Upper lobe of left lung (tissue), 6 donors: Measurements from ENCODE around the gene ITIH5. TPM values are rescaled to one million over a fixed set of nuclear protein-coding genes. Genes with fewer than 3 reads are reported as not detected.
"Not testable (repeated sequence)": the region's sequence is repeated elsewhere in the genome, so short reads cannot be mapped to it uniquely, and the experiment has no call there.

Experiments
- ATAC-seq, 2 donors: fragments of 200-7000 bp; cut with Tn5 transposase; one replicate each; pipeline ENCODE4 v1.9.1; 2022; ENCODE audit warnings: mild to moderate bottlenecking in 2 of 2, moderate library complexity in 2 of 2; ENCODE audit not compliant: low FRiP score in 2 of 2
- DNase-seq, 2 donors: peaks; one replicate each; pipeline ENCODE4 v3.0.0-alpha.2; 2019 to 2020
- H3K27ac ChIP-seq, 4 donors: fragments of 200-600 bp; sonication (generic); one replicate each; pipeline ENCODE4 v1.5.1; 2016 to 2019
- H3K27me3 ChIP-seq, 4 donors: fragments of 200-600 bp; sonication (generic); one replicate each; pipeline ENCODE4 v1.5.1; 2017 to 2019
- H3K36me3 ChIP-seq, 4 donors: fragments of 200-600 bp; sonication (generic); one replicate each; pipeline ENCODE4 v1.5.1; 2016 to 2019
- H3K4me1 ChIP-seq, 4 donors: fragments of 200-600 bp; sonication (generic); one replicate each; pipeline ENCODE4 v1.5.1; 2018 to 2019
- H3K4me3 ChIP-seq, 4 donors: fragments of 200-600 bp; sonication (generic); one replicate each; pipeline ENCODE4 v1.5.1; 2017 to 2019; ENCODE audit warnings: mild to moderate bottlenecking in 2 of 4, moderate library complexity in 1 of 4
- H3K9me3 ChIP-seq, 4 donors: fragments of 200-600 bp; sonication (generic); one replicate each; pipeline ENCODE4 v1.5.1; 2018 to 2019
- CTCF ChIP-seq, 6 experiments: fragments of 450-650 bp in 4 of 6; fragments of 200-600 bp in 2 of 6; sonication (generic) in 2 of 6; IDR thresholded peaks; one replicate each; pipeline ENCODE4 v1.5.1; 2016 to 2019; ENCODE audit warnings: antibody characterized with exemption in 6 of 6
- EP300 ChIP-seq, 4 donors: sonication (generic); formaldehyde crosslinking; IDR thresholded peaks; one replicate each; pipeline ENCODE4 v1.5.1; 2017; ENCODE audit warnings: antibody characterized with exemption in 4 of 4, control low read depth in 2 of 4
- POLR2A ChIP-seq, 4 donors: fragments of 450-650 bp; IDR thresholded peaks; one replicate each; pipeline ENCODE4 v1.5.1; 2016 to 2017; ENCODE audit warnings: antibody characterized with exemption in 4 of 4, mild to moderate bottlenecking in 2 of 4
- POLR2AphosphoS5 ChIP-seq, 2 donors: sonication (generic); formaldehyde crosslinking; IDR thresholded peaks; one replicate each; pipeline ENCODE4 v1.5.1; 2017; ENCODE audit warnings: antibody characterized with exemption in 2 of 2
- WGBS, 2 donors: methylation state at CpG; one replicate each; pipeline ENCODE4 v1.1.5; 2017 to 2018; 5-methylcytosine and 5-hydroxymethylcytosine counted together
- total RNA-seq, 6 donors: library from RNA; depleted of rRNA in 4 of 6; stranded (reverse); fragments of >200 nt in 4 of 6; gene quantifications; one replicate each; pipeline versions ENCODE4 v1.1.0 to v1.2.1, GENCODE V29; 2016 to 2021
- donor health status: DM: no; HTN: no; CAD: no; lungs with moderate emphysema.
- donor health status: DM: no; HTN: yes; CAD: no; lungs with severe emphysema.

Gene ITIH5
- total RNA-seq, 6 donors from 2014 or later: 9.7 to 21.0 (median 11.6) TPM

- no peak overlapping the region for H3K4me3 ChIP-seq
- H3K4me1 ChIP-seq: peaks cover 0 to 19% (median 8%) of the 10 kb centered on the region in 4 donors
- no peak overlapping the region for H3K27ac ChIP-seq
- peaks cover 0 to 8% (median 2%) of the 10 kb centered on the region in 4 donors for H3K27me3 ChIP-seq
- no peaks in the 10 kb centered on the region for H3K36me3 ChIP-seq
- ATAC-seq (peak in 1 of 2 donors; percentile 39), DNase-seq (no peak)
- TF ChIP-seq CTCF (IDR thresholded peaks at IDR 0.05) (no peak), EP300 (IDR thresholded peaks at IDR 0.05) (no peak), POLR2AphosphoS5 (IDR thresholded peaks at IDR 0.05) (no peak), POLR2A (IDR thresholded peaks at IDR 0.05) (no peak)
- 78 to 88% methylated on average over 5 of the region's 5 CpGs for WGBS, 2 donors
- no peaks in the 10 kb centered on the region for H3K9me3 ChIP-seq
Observed at GRCh38 chr10:7662522-7662921, 4.2 kb downstream of the ITIH5 start.

GRCh38 chr10:7659560-7659959, 7.2 kb downstream of the ITIH5 start:
- Histone ChIP-seq H3K4me3 (no peak overlapping the region), H3K36me3 (no peaks in the 10 kb centered on the region), H3K9me3 (no peaks in the 10 kb centered on the region), H3K27ac (no peak overlapping the region), H3K27me3 (no peaks in the 10 kb centered on the region), H3K4me1 (peaks cover 0 to 7% (median 0%) of the 10 kb centered on the region in 4 donors)
- TF ChIP-seq POLR2A (IDR thresholded peaks at IDR 0.05) (no peak), CTCF (IDR thresholded peaks at IDR 0.05) (no peak), POLR2AphosphoS5 (IDR thresholded peaks at IDR 0.05) (no peak), EP300 (IDR thresholded peaks at IDR 0.05) (no peak)
- WGBS, 2 donors: 52 to 85% methylated on average over 4 of the region's 4 CpGs
- no peak for ATAC-seq
- no peak for DNase-seq

GRCh38 chr10:7657552-7657951, 9.2 kb downstream of the ITIH5 start:
- H3K27me3 ChIP-seq: no peaks in the 10 kb centered on the region
- ATAC-seq (no peak), DNase-seq (no peak)
- H3K27ac ChIP-seq: no peak overlapping the region
- 83 to 84% methylated on average over 2 of the region's 2 CpGs for WGBS, 2 donors
- peaks cover 0 to 7% (median 0%) of the 10 kb centered on the region in 4 donors for H3K4me1 ChIP-seq
- H3K4me3 ChIP-seq: no peak overlapping the region
- H3K9me3 ChIP-seq: no peaks in the 10 kb centered on the region
- H3K36me3 ChIP-seq: no peaks in the 10 kb centered on the region
- no peak for TF ChIP-seq CTCF (IDR thresholded peaks at IDR 0.05)
- no peak for TF ChIP-seq POLR2A (IDR thresholded peaks at IDR 0.05)
- no peak for TF ChIP-seq EP300 (IDR thresholded peaks at IDR 0.05)
- no peak for TF ChIP-seq POLR2AphosphoS5 (IDR thresholded peaks at IDR 0.05)

GRCh38 chr10:7657079-7657478, 9.7 kb downstream of the ITIH5 start:
- H3K27ac ChIP-seq: not testable (repeated sequence)

GRCh38 chr10:7651853-7652470, 14.8 kb downstream of the ITIH5 start:
- Histone ChIP-seq H3K27ac (no peak overlapping the region), H3K36me3 (no peaks in the 10 kb centered on the region), H3K4me1 (peaks cover 0 to 7% (median 0%) of the 10 kb centered on the region in 4 donors), H3K9me3 (no peaks in the 10 kb centered on the region), H3K27me3 (no peaks in the 10 kb centered on the region), H3K4me3 (no peak overlapping the region)
- no peak for ATAC-seq
- no peak for TF ChIP-seq POLR2AphosphoS5 (IDR thresholded peaks at IDR 0.05)
- TF ChIP-seq CTCF (IDR thresholded peaks at IDR 0.05): no peak
- TF ChIP-seq POLR2A (IDR thresholded peaks at IDR 0.05): no peak
- no peak for TF ChIP-seq EP300 (IDR thresholded peaks at IDR 0.05)
- WGBS, 2 donors: 88 to 93% methylated on average over 7 of the region's 7 CpGs
- no peak for DNase-seq

More at GRCh38 chr10:7657079-7657478, 9.7 kb downstream of the ITIH5 start:
- H3K9me3 ChIP-seq, DNase-seq, ATAC-seq, H3K4me1 ChIP-seq, H3K4me3 ChIP-seq, H3K27me3 ChIP-seq, H3K36me3 ChIP-seq: not testable (repeated sequence)
- WGBS, 2 donors: 87 to 90% methylated on average over 11 of the region's 11 CpGs
